ENCODE results near the gene MAIP1.

MAIP1 gene

GRCh38 chr2:199972088-199972626 lies 16.8 kb downstream of the MAIP1 start:
- no peak overlapping the region for H3K4me3 ChIP-seq (ENCODE audit: low read depth, low read length)
- H3K36me3 ChIP-seq = no peaks in the 10 kb centered on the region
- no peaks in the 10 kb centered on the region for H3K9me3 ChIP-seq
- no peaks in the 10 kb centered on the region for H3K4me1 ChIP-seq
- H3K27me3 ChIP-seq = no peaks in the 10 kb centered on the region
- DNase-seq = no peak
- TF ChIP-seq, protein P1, sequence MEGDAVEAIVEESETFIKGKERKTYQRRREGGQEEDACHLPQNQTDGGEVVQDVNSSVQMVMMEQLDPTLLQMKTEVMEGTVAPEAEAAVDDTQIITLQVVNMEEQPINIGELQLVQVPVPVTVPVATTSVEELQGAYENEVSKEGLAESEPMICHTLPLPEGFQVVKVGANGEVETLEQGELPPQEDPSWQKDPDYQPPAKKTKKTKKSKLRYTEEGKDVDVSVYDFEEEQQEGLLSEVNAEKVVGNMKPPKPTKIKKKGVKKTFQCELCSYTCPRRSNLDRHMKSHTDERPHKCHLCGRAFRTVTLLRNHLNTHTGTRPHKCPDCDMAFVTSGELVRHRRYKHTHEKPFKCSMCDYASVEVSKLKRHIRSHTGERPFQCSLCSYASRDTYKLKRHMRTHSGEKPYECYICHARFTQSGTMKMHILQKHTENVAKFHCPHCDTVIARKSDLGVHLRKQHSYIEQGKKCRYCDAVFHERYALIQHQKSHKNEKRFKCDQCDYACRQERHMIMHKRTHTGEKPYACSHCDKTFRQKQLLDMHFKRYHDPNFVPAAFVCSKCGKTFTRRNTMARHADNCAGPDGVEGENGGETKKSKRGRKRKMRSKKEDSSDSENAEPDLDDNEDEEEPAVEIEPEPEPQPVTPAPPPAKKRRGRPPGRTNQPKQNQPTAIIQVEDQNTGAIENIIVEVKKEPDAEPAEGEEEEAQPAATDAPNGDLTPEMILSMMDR (IDR thresholded peaks at IDR 0.05; ENCODE audit: low read depth, low read length) = no peak

DNA sequence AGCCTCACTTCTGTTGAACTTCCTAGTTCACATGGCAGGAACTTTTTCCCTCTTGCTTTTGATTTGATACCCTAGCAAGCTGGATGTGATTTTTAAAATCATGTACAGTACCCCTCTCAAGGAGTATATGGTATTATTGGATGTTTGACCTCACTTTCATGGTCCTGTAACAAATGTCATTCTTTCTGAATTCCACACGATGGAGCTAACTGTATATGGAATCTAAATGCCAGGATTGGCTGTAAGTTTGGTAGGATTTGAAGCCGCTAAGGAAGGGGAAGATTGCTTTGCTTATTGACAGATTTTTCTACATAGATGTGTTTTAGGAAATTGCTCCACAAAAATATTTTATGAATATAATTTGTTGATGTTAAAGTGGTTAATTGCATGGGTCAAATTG lies 18.3 kb downstream of the MAIP1 start:
- H3K4me3 ChIP-seq (ENCODE audit: low read depth, low read length) = no peak overlapping the region
- TF ChIP-seq, protein P1 (IDR thresholded peaks at IDR 0.05; ENCODE audit: low read depth, low read length) = peak; percentile 69
- no peaks in the 10 kb centered on the region for H3K36me3 ChIP-seq
- no peak for DNase-seq
- H3K27me3 ChIP-seq = no peaks in the 10 kb centered on the region
- no peaks in the 10 kb centered on the region for H3K9me3 ChIP-seq
- no peaks in the 10 kb centered on the region for H3K4me1 ChIP-seq

DNA sequence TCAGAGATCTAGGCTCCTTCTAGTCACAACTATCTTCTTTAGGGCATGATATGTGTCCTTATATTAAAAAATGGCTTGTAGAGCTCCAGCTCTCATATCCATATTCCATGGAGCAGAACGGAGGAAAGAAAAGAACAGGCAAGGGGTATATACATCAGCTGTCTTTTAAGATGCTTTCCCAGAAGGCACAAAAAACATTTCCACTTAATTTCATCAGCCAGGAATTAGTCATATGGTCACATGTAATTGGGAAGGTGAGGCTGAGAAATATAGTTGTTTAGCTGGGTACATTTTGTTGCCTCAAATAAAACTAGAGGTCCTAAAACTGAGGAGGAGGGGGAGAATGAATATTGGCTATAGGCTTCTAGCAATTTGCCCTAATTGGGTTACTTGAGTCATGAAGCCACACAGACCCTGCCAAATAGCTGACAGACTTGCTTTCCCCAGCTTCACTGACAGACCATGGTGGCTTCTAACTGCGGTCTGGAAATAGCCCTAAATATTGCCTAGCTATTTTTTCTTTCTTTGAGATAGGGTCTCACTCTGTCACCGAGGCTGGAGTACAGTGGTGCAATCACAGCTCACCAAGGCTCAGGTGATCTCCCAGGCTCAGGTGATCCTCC lies 20.0 kb downstream of the MAIP1 start:
- no peaks in the 10 kb centered on the region for H3K9me3 ChIP-seq
- peak; percentile 27 for DNase-seq
- no peaks in the 10 kb centered on the region for H3K4me1 ChIP-seq
- no peak overlapping the region for H3K4me3 ChIP-seq (ENCODE audit: low read depth, low read length)
- no peaks in the 10 kb centered on the region for H3K27me3 ChIP-seq
- TF ChIP-seq, protein P1 (IDR thresholded peaks at IDR 0.05; ENCODE audit: low read depth, low read length) = no peak
- H3K36me3 ChIP-seq = no peaks in the 10 kb centered on the region

- Histone ChIP-seq H3K4me3 (ENCODE audit: low read depth, low read length) (no peak overlapping the region), H3K9me3 (no peaks in the 10 kb centered on the region), H3K4me1 (no peaks in the 10 kb centered on the region; the same call in 1 of the 2 replicates), H3K27me3 (no peaks in the 10 kb centered on the region), H3K36me3 (no peaks in the 10 kb centered on the region)
- TF ChIP-seq, protein P1 (IDR thresholded peaks at IDR 0.05; ENCODE audit: low read depth, low read length) = no peak
- DNase-seq = no peak
These were observed 22.6 kb downstream of the MAIP1 start for GRCh38 chr2:199977984-199978415.

- Histone ChIP-seq H3K27me3 (no peaks in the 10 kb centered on the region), H3K9me3 (no peaks in the 10 kb centered on the region), H3K36me3 (no peaks in the 10 kb centered on the region), H3K4me3 (ENCODE audit: low read depth, low read length) (peak overlapping the region; percentile 57), H3K4me1 (no peaks in the 10 kb centered on the region; the same call in 1 of the 2 replicates)
- DNase-seq = no peak
- TF ChIP-seq, protein P1 (IDR thresholded peaks at IDR 0.05; ENCODE audit: low read depth, low read length) = no peak
These were observed 24.0 kb downstream of the MAIP1 start for GRCh38 chr2:199979398-199979797.
